HG02763 (cell line): ENCODE results near the gene NR6A1.
A peak's percentile ranks its signal among the peaks of the same experiment; 100 is the strongest.

Experiments used
- ATAC-seq: cut with Tn5 transposase; IDR thresholded peaks from one replicate; pipeline ENCODE4 v1.9.1; 2021; ENCODE audit warnings: mild to moderate bottlenecking, moderate library complexity; ENCODE audit not compliant: unreplicated experiment

NR6A1 gene

GRCh38 chr9:124771021-124771866, at the start of gene NR6A1:
TSS of gene NR6A1 (minus strand) at chr9:124771311.
- peak; percentile 84 for ATAC-seq

GRCh38 chr9:124818431-124819281, 47.5 kb upstream of the NR6A1 start:
- ATAC-seq = peak; percentile 38

GRCh38 chr9:124815601-124816000, 44.5 kb upstream of the NR6A1 start:
- ATAC-seq = no peak

DNA sequence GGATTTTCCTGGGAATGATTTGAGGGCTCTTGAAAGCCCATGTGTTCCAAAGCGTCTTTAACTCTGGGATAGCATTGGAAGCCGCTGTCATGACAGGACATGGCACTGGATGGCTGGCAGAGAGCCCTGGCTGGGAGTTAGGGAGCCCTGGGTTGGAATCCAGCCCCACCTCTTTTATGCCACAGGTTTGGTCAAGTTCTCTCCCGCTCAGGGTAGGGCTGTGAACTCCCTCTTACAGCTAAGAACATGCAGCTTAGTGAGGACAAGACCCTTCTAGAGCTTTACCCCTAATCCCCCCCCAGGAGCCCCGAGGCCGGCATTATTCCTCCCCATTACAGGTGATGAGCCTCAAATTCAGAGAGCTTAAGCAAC, 43.0 kb upstream of the NR6A1 start:
- no peak for ATAC-seq

- ATAC-seq = no peak
These were observed 42.5 kb upstream of the NR6A1 start for GRCh38 chr9:124813501-124814163.

DNA sequence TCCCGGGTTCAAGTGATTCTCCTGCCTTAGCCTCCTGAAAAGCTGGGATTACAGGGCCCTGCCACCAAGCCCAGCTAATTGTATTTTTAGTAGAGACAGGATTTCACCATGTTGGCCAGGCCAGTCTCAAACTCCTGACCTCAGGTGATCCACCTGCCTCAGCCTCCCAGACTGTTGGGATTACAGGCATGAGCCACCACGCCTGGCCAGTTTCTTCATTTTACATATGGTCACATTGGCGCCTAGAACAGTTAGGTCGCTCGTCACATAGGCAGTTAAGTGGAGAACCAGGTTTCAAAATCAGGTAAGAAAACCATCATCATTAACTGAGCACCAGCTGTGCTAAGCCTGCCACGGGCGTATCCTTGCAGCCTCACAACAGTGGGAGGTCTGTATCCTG, 41.9 kb upstream of the NR6A1 start:
- ATAC-seq = no peak

DNA sequence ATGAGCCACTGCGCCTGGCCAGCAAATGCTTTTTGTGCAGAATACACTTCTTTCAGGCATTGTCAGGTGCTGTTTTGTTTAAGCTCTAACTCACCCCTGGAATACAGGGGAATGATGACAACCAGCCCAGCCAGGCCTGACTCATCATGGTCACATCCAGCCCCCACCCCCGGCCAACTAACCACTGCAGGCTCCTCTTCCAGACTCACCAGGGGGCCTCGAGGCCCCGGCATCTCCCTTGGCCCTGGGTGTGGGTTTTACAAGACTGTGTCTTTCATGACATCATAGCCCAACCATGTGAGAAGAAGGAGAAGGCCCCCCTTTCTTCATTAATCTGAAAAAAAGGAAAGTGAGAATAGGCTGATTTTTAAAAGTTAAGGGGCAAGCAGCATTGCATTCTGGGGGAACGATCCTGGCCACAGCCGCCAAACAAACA, 41.3 kb upstream of the NR6A1 start:
- ATAC-seq = no peak

- no peak for ATAC-seq
These were observed 39.7 kb upstream of the NR6A1 start for GRCh38 chr9:124810663-124811355.

GRCh38 chr9:124809741-124810500, 38.8 kb upstream of the NR6A1 start:
- no peak for ATAC-seq

DNA sequence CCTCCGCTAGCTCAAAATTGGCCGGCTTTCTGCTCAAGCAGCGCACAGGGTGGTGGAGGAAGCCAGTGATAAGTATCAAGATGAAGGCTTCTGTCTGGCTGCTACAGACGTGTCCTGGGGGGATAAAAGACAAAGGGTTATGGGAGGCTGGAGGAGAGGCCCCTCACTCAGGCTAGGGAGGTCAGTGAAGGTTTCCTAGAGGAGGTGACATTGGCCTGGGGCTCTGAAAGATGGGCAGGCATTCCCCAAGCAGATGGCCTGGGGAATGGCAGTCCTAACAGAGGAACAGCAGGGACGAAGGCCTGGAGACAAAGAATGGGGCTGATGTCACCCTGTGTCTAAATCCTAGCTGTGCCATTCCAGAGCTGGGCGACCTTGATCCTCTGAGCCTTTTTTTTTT, 38.1 kb upstream of the NR6A1 start:
- no peak for ATAC-seq

DNA sequence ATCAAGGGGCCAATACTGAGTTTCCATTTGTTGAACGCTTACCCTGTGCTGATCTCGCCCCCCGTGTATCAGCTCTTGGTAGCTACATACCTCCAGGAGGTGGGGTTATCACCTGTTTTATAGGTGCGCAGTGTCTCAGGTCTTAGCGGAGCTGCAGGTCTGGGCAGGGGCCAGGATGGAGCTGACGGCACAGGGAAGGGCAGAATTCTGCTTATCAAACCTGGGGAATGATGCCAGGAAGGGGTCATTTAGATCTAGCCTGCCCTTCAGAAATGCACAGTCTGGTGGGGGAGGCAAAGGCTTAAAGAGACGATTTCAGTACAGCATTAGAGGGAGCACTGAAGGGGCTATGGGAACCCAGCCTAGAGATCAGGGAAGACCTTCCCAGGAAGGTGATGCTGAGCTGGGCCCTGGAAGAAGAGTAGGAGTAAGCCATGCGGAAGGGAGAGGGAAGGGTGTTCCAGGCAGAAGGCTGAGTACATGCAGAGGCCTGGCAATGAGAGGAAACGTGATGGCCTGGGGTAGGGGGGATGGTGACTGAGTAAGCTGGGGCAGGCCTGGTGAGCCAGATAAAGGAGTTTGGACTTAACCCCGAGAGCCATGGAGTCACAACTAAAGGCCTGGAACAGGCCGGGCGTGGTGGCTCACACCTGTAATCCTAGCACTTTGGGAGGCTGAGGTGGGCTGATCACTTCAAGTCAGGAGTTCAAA, 37.3 kb upstream of the NR6A1 start:
- ATAC-seq = no peak

DNA sequence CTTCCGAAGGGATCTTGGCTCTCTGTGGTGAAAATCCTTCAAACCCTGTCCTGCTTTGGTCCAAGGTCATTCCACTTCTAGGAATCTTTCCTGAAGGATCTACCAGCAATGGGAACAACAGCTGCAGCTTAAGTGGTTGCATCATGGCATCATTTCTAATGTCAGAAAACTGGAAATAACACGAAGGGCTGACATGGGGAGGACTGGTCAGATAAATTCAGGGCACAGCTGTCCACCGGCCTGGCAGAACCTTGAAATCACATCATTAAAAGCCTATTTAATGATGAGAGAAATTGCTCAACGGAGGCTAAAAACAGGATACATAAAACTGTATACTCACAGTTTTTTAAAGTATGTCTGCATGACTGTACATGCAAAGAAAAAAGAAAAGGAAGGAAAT, 34.1 kb upstream of the NR6A1 start:
- no peak for ATAC-seq

- ATAC-seq = no peak
These were observed 32.8 kb upstream of the NR6A1 start for GRCh38 chr9:124803911-124804310.

DNA sequence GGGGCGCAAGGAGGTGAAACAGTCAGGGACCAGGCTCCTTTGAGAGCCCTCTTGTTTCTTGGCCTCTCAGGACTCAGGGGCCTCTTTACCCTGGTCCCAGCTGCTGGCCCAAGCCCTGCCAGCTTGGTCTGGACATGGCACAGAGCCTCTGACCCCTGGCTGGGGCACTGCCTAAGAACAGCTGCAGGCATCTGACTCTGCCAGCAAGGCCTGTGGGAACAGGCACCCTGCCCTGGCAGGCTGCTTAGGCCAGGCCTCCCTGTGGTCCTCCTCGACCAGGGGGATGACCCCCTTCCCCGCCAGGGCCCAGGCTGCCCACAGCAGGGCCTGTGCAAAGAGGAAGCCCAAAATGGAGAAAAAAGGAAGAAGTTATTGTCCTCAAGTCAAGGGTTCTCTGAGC, 31.3 kb upstream of the NR6A1 start:
- no peak for ATAC-seq

- ATAC-seq = no peak
These were observed 30.2 kb upstream of the NR6A1 start for GRCh38 chr9:124801356-124801755.

- no peak for ATAC-seq
These were observed 29.5 kb upstream of the NR6A1 start for GRCh38 chr9:124800306-124801259.

- no peak for ATAC-seq
These were observed 28.3 kb upstream of the NR6A1 start for GRCh38 chr9:124799274-124800006.
